GM18858 (cell line): ENCODE results near the gene HAAO.
A peak's percentile ranks its signal among the peaks of the same experiment; 100 is the strongest.
"Not testable (repeated sequence)": the region's sequence is repeated elsewhere in the genome, so short reads cannot be mapped to it uniquely, and the experiment has no call there.

Experiments
- ATAC-seq: cut with Tn5 transposase; IDR thresholded peaks from one replicate; pipeline ENCODE4 v1.9.1; 2021; ENCODE audit not compliant: unreplicated experiment

Gene HAAO

GRCh38 chr2:42792583-42793333, at the start of gene HAAO:
TSS of gene HAAO (minus strand) at chr2:42792583. CDS start at chr2:42792536, 47 bp downstream.
- ATAC-seq: no peak

DNA sequence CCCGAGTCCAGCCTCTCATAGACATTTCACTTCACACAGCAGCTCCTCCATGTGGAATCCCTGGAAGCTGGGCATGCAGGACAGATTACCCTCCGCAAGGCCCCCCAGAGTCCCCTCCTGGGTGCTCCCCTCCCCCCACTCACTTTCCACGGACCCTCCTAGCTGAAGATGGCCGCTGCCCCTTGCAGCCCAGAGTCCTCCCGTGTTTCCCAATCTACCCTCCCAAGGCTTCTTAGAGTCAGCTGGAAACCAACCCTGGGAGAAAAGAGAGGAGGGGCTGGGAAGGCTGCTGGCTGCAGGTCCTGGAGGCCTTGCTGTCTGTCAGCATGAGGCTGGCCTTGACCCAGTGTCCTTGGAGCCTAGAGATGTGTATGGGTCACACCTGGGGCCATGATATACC, 49.0 kb upstream of the HAAO start:
- no peak for ATAC-seq

GRCh38 chr2:42840760-42841159, 48.4 kb upstream of the HAAO start:
- ATAC-seq: no peak

GRCh38 chr2:42839809-42840501, 47.6 kb upstream of the HAAO start:
- no peak for ATAC-seq

GRCh38 chr2:42838133-42838532, 45.8 kb upstream of the HAAO start:
- no peak for ATAC-seq

GRCh38 chr2:42835577-42836371, 43.4 kb upstream of the HAAO start:
- ATAC-seq: no peak

DNA sequence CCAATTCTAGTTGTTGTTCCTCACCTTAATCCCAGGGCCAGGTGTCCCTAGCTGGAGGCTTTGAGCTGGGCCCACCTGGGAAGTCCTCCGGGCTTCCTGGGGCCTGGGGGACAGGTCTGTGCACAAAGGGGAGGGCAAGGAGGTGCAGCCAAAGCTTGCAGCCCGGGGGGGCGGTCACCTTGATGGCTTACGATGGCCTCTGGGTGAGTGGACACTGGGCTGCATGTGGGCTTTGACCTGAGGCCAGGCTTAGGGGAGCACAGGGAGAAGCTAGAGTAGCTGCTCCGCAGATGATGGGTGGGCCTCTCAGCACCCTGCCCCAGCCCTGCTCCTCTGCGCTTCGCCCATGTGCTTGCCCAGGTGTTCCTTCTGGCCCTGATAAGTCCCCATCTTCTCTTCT, 41.8 kb upstream of the HAAO start:
- ATAC-seq: no peak

DNA sequence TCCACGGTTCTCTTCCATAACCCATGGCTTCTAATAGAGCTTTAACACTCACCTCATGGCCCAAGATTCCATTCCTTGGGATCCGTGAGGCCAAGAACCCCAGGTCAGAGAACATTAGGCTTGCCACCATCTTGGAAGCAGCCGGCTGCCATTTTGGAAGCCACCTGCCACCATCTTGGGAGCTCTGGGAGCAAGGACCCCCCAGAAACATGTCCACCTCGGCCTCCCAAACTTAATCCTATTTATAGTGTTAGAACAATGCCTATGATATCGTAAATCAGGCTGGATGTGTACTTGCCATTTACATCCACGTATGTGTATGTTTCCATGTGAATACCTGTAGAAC, 39.9 kb upstream of the HAAO start:
- no peak for ATAC-seq

DNA sequence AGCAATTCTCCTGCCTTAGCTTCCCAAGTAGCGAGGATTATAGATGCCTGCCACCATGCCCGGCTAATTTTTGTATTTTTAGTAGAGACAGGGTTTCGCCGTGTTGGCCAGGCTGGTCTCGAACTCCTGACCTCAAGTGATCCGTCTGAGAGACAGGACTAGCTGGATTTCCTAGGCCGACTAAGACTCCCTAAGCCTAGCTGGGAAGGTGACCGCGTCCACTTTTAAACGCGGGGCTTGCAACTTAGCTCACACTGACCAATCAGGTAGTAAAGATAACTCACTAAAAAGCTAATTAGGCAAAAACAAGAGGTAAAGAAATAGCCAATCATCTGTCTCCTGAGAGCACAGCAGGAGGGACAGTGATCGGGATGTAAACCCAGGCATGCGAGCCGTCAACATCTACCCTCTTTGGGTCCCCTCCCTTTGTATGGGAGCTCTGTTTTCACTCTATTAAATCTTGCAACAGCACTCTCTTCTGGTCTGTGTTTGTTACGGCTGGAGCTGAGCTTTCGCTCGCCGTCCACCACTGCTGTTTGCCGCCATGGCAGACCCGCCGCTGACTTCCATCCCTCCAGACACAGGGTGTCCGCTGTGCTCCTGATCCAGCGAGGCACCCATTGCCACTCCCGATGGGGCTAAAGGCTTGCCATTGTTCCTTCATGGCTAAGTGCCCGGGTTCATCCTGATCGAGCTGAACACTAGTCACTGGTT, 39.3 kb upstream of the HAAO start:
- ATAC-seq: not testable (repeated sequence)

- ATAC-seq: no peak
Measured at GRCh38 chr2:42830922-42831574, 38.7 kb upstream of the HAAO start.

GRCh38 chr2:42829671-42830440, 37.5 kb upstream of the HAAO start:
- ATAC-seq: no peak

GRCh38 chr2:42828487-42829425, 36.4 kb upstream of the HAAO start:
- ATAC-seq: peak; percentile 66

DNA sequence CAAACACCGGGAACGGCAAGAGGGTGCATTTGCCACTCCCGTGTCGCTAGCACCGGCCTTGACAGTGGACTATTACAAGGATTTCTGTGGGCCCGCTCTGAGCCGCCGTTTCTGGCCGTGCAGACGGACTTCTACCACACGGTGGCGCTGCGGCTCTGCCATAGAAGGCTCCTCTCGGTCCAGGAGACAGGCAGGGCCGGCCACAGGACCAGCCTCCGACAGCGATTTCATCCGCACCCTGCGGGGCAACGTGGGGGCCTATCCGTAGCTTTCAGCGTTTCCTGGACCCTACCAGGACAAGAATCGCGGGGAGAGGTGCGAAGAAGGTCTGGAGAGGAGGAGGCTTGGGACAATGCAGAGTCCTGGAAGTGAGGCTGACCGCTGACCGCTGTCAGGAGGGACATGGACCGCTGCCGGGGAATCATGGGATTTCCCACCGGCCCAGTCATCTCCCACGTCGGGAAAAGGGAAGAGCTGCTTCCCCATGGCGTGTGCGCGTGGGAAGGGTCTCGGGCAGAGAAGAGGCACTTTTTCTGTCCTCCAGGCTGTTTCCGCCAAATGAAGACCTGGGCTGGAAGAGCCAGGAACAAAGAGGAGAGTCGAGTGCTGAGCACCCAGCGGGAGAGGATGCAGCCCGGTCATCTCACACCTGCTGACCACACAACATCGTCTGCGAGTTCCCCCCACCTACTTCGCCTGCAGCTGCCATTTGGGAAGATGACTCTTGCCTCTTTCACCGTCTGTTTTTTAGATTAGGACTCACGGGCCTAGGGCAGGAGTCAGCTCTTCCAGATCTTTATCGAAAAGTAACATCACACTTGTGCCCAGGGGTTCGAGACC, 35.5 kb upstream of the HAAO start:
- no peak for ATAC-seq

GRCh38 chr2:42826231-42826630, 33.8 kb upstream of the HAAO start:
- no peak for ATAC-seq

DNA sequence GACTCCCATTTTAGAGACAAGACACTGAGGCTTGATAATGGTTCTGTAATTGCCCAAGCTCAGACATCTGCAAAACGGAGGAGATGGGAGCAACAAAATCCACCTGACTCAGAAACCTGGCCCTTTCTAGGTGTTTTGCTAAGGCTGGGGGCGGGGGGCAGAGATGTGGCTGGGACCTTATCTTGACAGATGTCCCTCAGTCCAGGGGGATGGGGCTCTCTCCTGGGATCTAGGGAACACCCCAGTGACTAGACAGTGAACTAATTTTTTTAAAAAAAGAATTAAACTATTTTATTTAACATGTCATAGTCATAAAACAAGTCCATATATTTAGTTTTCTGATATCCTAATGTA, 32.0 kb upstream of the HAAO start:
- no peak for ATAC-seq

DNA sequence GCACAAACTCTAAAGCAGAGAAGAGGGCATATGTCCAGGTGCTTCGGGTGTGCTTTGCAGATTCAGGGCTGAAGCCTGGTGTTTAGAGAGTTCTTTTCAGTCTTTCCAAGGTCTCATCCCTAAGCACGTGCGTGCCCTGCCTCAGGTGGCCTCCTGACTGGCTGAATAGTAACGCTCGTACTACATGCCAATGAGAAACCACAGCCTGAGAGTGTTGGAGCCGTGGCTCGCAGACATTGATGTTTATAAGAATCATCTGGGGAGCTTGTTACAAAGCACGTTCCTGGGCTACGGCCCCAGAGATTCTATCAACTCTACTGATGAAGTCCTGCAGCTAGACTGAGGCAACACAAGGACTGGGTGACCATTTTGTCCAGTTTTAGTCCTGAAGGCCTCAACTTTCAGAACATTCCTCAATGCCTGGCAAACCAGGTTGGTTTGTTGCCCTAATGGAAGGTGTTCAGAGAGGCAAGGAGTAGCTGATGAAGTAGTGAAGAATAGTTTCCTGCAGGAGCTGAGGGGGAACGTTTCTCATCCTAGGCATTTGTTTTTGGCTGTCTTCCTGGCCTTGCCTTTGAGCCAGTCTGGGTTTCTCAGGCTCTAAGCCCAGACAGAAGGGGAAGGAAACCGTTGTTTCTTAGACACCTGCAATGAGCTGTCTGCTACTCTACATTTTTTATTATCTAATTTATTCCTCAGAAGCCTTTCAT, 31.5 kb upstream of the HAAO start:
- ATAC-seq: no peak

GRCh38 chr2:42819160-42819559, 26.8 kb upstream of the HAAO start:
- no peak for ATAC-seq
